Measurements from ENCODE around the gene VAV2. TPM values are rescaled to one million over a fixed set of nuclear protein-coding genes. Genes with fewer than 3 reads are reported as not detected.

The VAV2 gene
- total RNA-seq, 6 experiments from 2014 or later = 17.6 to 24.5 (median 21.7) TPM

- DNase-seq = no peak
- H3K36me3 Mint-ChIP-seq (ENCODE audit: low read depth) = no peaks in the 10 kb centered on the region
- no peaks in the 10 kb centered on the region for H3K9me3 Mint-ChIP-seq
- no peak for TF ChIP-seq CTCF (IDR thresholded peaks at IDR 0.05)
- peaks cover 3% of the 10 kb centered on the region for H3K27me3 Mint-ChIP-seq (ENCODE audit: insufficient read depth)
- no peaks in the 10 kb centered on the region for H3K4me1 Mint-ChIP-seq (ENCODE audit: low read depth)
- no peak overlapping the region for H3K27ac Mint-ChIP-seq
- no peak overlapping the region for H3K4me3 Mint-ChIP-seq
Measured at GRCh38 chr9:133854765-133855164, 137.4 kb downstream of the VAV2 start.

- Mint-ChIP-seq H3K27me3 (ENCODE audit: insufficient read depth) (peaks cover 3% of the 10 kb centered on the region), H3K27ac (no peak overlapping the region), H3K4me3 (no peak overlapping the region), H3K9me3 (no peaks in the 10 kb centered on the region), H3K4me1 (ENCODE audit: low read depth) (no peaks in the 10 kb centered on the region), H3K36me3 (ENCODE audit: low read depth) (no peaks in the 10 kb centered on the region)
- no peak for DNase-seq
- TF ChIP-seq CTCF (IDR thresholded peaks at IDR 0.05) = no peak
Measured at GRCh38 chr9:133854048-133854447, 138.1 kb downstream of the VAV2 start.

GRCh38 chr9:133853331-133853730 is 138.8 kb downstream of the VAV2 start:
- Mint-ChIP-seq H3K27me3 (ENCODE audit: insufficient read depth) (peaks cover 3% of the 10 kb centered on the region), H3K36me3 (ENCODE audit: low read depth) (no peaks in the 10 kb centered on the region), H3K27ac (no peak overlapping the region), H3K4me1 (ENCODE audit: low read depth) (no peaks in the 10 kb centered on the region), H3K9me3 (no peaks in the 10 kb centered on the region), H3K4me3 (no peak overlapping the region)
- no peak for TF ChIP-seq CTCF (IDR thresholded peaks at IDR 0.05)
- no peak for DNase-seq

- Mint-ChIP-seq H3K36me3 (ENCODE audit: low read depth) (no peaks in the 10 kb centered on the region), H3K9me3 (no peaks in the 10 kb centered on the region), H3K27me3 (ENCODE audit: insufficient read depth) (peaks cover 3% of the 10 kb centered on the region), H3K27ac (no peak overlapping the region), H3K4me3 (no peak overlapping the region), H3K4me1 (ENCODE audit: low read depth) (no peaks in the 10 kb centered on the region)
- no peak for DNase-seq
- no peak for TF ChIP-seq CTCF (IDR thresholded peaks at IDR 0.05)
Measured at GRCh38 chr9:133852431-133852830, 139.7 kb downstream of the VAV2 start.

GRCh38 chr9:133851693-133852092 is 140.4 kb downstream of the VAV2 start:
- H3K36me3 Mint-ChIP-seq (ENCODE audit: low read depth) = no peaks in the 10 kb centered on the region
- DNase-seq = no peak
- H3K4me1 Mint-ChIP-seq (ENCODE audit: low read depth) = no peaks in the 10 kb centered on the region
- H3K9me3 Mint-ChIP-seq = no peaks in the 10 kb centered on the region
- H3K4me3 Mint-ChIP-seq = no peak overlapping the region
- H3K27ac Mint-ChIP-seq = no peak overlapping the region
- peaks cover 3% of the 10 kb centered on the region for H3K27me3 Mint-ChIP-seq (ENCODE audit: insufficient read depth)
- no peak for TF ChIP-seq CTCF (IDR thresholded peaks at IDR 0.05)

- peaks cover 3% of the 10 kb centered on the region for H3K27me3 Mint-ChIP-seq (ENCODE audit: insufficient read depth)
- no peaks in the 10 kb centered on the region for H3K9me3 Mint-ChIP-seq
- no peak overlapping the region for H3K27ac Mint-ChIP-seq
- DNase-seq = no peak
- no peak for TF ChIP-seq CTCF (IDR thresholded peaks at IDR 0.05)
- no peaks in the 10 kb centered on the region for H3K36me3 Mint-ChIP-seq (ENCODE audit: low read depth)
- no peaks in the 10 kb centered on the region for H3K4me1 Mint-ChIP-seq (ENCODE audit: low read depth)
- H3K4me3 Mint-ChIP-seq = no peak overlapping the region
Measured at GRCh38 chr9:133850937-133851336, 141.2 kb downstream of the VAV2 start.
